Panc1 (cell line): ENCODE results near the gene PLCB1. TPM values are rescaled to one million over a fixed set of nuclear protein-coding genes. Genes with fewer than 3 reads are reported as not detected.

ENCODE experiments used
- ATAC-seq: fragments of 200-7000 bp; cut with Tn5 transposase; 2 replicates; pipeline ENCODE4 v1.9.1; 2020; ENCODE audit warnings: mild to moderate bottlenecking, moderate library complexity
- BruUV-seq: library from RNA; stranded (reverse); fragments of 400-500 nt; replicated peaks from 2 replicates; lab custom pipeline; 2021; lab: Mats Ljungman, UMichigan
- CTCF ChIA-PET: fragments of 300-600 bp; sonication (Branson Sonifier 250); formaldehyde crosslinking; loops from one replicate; lab custom pipeline; 2022; ENCODE audit warnings: antibody characterized with exemption; lab: Charles Lee
- POLR2A ChIA-PET: fragments of 300-600 bp; sonication (Branson Sonifier 250); formaldehyde crosslinking; loops from one replicate; lab custom pipeline; 2022; ENCODE audit warnings: antibody characterized with exemption; lab: Charles Lee
- DNase-seq: peaks from one replicate; pipeline ENCODE4 v3.0.0-alpha.2; 2010; ENCODE audit warnings: low read depth, low spot score
- H3K27ac ChIP-seq: 2 replicates; pipeline ENCODE4 v1.5.1; 2011; ENCODE audit warnings: mild to moderate bottlenecking, low read length, inconsistent platforms
- H3K27me3 ChIP-seq: fragments of 200-500 bp; sonication (Bioruptor generic); 2 replicates; pipeline ENCODE4 v1.6.0; 2014; ENCODE audit warnings: low read length, inconsistent platforms; ENCODE audit not compliant: control insufficient read depth, insufficient read depth
- H3K36me3 ChIP-seq: fragments of 200-500 bp; sonication (Bioruptor generic); 2 replicates; pipeline ENCODE4 v1.5.1; 2014; ENCODE audit warnings: inconsistent platforms, mild to moderate bottlenecking, low read length, moderate library complexity; ENCODE audit not compliant: control insufficient read depth, insufficient read depth
- H3K4me1 ChIP-seq: 2 replicates; pipeline ENCODE4 v1.5.1; 2011; ENCODE audit warnings: inconsistent platforms, mild to moderate bottlenecking, low read length, moderate library complexity; ENCODE audit not compliant: control insufficient read depth, insufficient read depth
- H3K4me3 ChIP-seq, 2 experiments: 2 replicates each; pipeline ENCODE4 v1.5.1; 2011 to 2012; ENCODE audit warnings: low read depth in 2 of 2, low read length in 2 of 2, mild to moderate bottlenecking in 2 of 2, inconsistent platforms in 1 of 2, moderate library complexity in 1 of 2
- H3K9me3 ChIP-seq: fragments of 200-500 bp; sonication (Bioruptor generic); 2 replicates; pipeline ENCODE4 v1.5.1; 2014; ENCODE audit warnings: low read depth, mild to moderate bottlenecking, inconsistent platforms, low read length, moderate library complexity; ENCODE audit not compliant: control insufficient read depth, insufficient read depth
- POLR2AphosphoS5 ChIP-seq: IDR thresholded peaks from 2 replicates; pipeline ENCODE4 v1.6.1; 2012; ENCODE audit warnings: mild to moderate bottlenecking, low read depth, low read length, moderate library complexity
- SIN3A ChIP-seq: IDR thresholded peaks from 2 replicates; pipeline ENCODE4 v1.6.1; 2012; ENCODE audit warnings: low read depth, mild to moderate bottlenecking, low read length, moderate library complexity, borderline replicate concordance; ENCODE audit not compliant: insufficient read depth
- TCF7L2 ChIP-seq: IDR thresholded peaks from 2 replicates; pipeline ENCODE4 v1.6.1; 2011; ENCODE audit warnings: mild to moderate bottlenecking, low read depth, low read length, inconsistent platforms
- in situ Hi-C: cut with HindIII; loops from 2 replicates; pipeline ENCODE4 v1.10.0; 2016; ENCODE audit warnings: low sequenced_read_pairs, low pct_unique_long_range_greater_than_20kb
- intact Hi-C: fragments of 100-400 bp; cut with micrococcal nuclease; formaldehyde crosslinking; loops from one replicate; pipeline ENCODE4 v1.10.0; 2022; ENCODE audit not compliant: unreplicated experiment
- total RNA-seq: library from RNA; stranded (reverse); gene quantifications from one replicate; pipeline ENCODE4 v1.2.1, GENCODE V29; 2021; ENCODE audit not compliant: unreplicated experiment
- TF ChIP-seq, protein P1 (sequence below): fragments of 450-650 bp; IDR thresholded peaks from 2 replicates; pipeline ENCODE4 v1.5.1; 2017; ENCODE audit warnings: mild to moderate bottlenecking
- TF ChIP-seq, protein P2 (sequence below), 2 experiments: IDR thresholded peaks; 2 replicates each; pipeline ENCODE4 v1.6.1; 2011 to 2012; ENCODE audit warnings: low read depth in 2 of 2, control low read depth in 1 of 2, low read length in 1 of 2, mild to moderate bottlenecking in 1 of 2, moderate library complexity in 1 of 2; ENCODE audit not compliant: insufficient read depth in 1 of 2

The PLCB1 gene
- total RNA-seq, 1 experiment from 2014 or later, result 0.59 TPM

DNA sequence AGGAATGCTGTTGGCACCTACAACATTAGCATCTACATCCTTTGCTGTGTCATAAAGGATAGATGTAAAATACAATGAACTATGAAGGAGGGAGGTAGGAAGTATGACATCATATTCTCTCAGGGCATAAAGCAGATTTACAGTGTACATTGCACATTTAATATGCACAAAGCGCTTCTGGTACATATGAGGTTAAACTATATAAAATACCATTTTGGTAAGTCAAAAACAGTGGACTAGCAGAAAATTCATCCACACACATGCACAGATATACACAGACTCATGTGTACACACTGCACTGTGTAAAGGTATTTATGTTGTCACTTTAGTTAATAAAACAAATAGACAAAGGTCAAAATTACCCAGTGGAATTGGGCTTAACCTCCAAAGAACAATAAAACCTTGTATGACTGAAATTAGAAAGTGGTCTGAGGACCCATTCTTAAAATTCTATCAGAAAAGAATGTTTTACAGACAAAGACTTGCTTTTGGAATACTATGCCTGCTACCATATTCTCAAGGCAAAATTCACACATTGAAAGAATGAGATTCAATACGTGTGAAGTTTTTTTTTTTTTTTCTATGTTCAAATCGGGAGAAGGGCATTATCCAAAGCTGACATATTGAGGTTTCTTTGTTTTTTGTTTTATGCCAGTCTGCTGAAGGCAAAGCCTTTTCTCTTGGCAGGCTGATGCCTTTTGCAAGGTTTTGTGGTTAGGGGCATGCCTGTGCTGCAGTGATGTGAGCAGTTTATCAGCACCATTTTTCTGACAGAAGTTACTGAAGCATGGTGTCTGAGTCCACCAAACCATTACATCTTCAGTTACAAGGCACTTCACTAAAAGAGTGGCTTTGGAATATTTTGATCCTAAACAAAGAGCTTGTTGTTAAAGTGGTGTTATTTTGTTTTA lies 199.0 kb downstream of the PLCB1 start:
- Histone ChIP-seq H3K9me3 (no peaks in the 10 kb centered on the region), H3K4me1 (no peaks in the 10 kb centered on the region), H3K36me3 (no peaks in the 10 kb centered on the region), H3K4me3 (no peak overlapping the region), H3K27me3 (no peaks in the 10 kb centered on the region), H3K27ac (no peak overlapping the region)
- TF ChIP-seq, protein P1, sequence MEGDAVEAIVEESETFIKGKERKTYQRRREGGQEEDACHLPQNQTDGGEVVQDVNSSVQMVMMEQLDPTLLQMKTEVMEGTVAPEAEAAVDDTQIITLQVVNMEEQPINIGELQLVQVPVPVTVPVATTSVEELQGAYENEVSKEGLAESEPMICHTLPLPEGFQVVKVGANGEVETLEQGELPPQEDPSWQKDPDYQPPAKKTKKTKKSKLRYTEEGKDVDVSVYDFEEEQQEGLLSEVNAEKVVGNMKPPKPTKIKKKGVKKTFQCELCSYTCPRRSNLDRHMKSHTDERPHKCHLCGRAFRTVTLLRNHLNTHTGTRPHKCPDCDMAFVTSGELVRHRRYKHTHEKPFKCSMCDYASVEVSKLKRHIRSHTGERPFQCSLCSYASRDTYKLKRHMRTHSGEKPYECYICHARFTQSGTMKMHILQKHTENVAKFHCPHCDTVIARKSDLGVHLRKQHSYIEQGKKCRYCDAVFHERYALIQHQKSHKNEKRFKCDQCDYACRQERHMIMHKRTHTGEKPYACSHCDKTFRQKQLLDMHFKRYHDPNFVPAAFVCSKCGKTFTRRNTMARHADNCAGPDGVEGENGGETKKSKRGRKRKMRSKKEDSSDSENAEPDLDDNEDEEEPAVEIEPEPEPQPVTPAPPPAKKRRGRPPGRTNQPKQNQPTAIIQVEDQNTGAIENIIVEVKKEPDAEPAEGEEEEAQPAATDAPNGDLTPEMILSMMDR, result no peak
- TF ChIP-seq, protein P2, sequence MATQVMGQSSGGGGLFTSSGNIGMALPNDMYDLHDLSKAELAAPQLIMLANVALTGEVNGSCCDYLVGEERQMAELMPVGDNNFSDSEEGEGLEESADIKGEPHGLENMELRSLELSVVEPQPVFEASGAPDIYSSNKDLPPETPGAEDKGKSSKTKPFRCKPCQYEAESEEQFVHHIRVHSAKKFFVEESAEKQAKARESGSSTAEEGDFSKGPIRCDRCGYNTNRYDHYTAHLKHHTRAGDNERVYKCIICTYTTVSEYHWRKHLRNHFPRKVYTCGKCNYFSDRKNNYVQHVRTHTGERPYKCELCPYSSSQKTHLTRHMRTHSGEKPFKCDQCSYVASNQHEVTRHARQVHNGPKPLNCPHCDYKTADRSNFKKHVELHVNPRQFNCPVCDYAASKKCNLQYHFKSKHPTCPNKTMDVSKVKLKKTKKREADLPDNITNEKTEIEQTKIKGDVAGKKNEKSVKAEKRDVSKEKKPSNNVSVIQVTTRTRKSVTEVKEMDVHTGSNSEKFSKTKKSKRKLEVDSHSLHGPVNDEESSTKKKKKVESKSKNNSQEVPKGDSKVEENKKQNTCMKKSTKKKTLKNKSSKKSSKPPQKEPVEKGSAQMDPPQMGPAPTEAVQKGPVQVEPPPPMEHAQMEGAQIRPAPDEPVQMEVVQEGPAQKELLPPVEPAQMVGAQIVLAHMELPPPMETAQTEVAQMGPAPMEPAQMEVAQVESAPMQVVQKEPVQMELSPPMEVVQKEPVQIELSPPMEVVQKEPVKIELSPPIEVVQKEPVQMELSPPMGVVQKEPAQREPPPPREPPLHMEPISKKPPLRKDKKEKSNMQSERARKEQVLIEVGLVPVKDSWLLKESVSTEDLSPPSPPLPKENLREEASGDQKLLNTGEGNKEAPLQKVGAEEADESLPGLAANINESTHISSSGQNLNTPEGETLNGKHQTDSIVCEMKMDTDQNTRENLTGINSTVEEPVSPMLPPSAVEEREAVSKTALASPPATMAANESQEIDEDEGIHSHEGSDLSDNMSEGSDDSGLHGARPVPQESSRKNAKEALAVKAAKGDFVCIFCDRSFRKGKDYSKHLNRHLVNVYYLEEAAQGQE (IDR thresholded peaks at IDR 0.05; ENCODE audit: insufficient read depth in 1 of 2, low read depth in 2 of 2, low read length in 1 of 2), result no peak
- TF ChIP-seq POLR2AphosphoS5 (no peak), TCF7L2 (no peak), SIN3A (no peak)
- ATAC-seq (no peak), DNase-seq (no peak)
- intact Hi-C loops, result no loop called here
- ChIA-PET CTCF (no interaction called here), POLR2A (no interaction called here)
- no TSS peak for BruUV-seq
- in situ Hi-C loops, result no loop called here

DNA sequence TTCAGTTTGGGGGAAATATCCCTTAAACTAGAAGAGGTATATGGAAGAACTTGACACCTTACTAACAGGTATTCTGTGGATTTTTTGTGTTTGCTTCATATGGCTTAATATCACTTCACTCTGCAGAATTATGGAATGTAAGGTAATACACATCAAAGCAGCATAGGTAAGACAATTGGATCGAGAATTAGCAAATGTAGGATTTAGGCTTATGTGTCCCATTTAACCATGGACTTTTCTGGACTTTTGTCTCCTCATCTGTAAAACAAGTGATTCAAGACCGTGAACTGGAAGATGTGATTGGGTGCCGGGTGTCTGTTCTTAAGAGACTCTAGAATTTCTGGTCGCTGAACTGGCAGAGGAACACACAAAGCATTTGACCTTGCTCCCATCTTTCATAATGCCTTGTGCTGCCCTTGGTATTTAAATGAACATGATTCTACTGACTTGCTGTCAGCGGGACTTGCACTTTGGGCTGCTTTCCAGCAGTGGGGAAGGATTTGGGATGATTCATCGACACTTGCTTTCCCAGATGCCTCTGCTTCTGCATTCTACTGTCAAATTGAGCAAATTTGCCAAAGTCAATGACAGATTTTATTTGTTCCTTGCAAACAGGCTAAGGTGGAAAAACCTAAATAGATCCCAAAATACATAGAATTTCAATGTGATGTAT lies 199.8 kb downstream of the PLCB1 start:
- Histone ChIP-seq H3K36me3 (no peaks in the 10 kb centered on the region), H3K9me3 (no peaks in the 10 kb centered on the region), H3K4me3 (no peak overlapping the region), H3K27ac (no peak overlapping the region), H3K27me3 (no peaks in the 10 kb centered on the region), H3K4me1 (no peaks in the 10 kb centered on the region)
- in situ Hi-C loops, result no loop called here
- intact Hi-C loops, result no loop called here
- ATAC-seq (no peak), DNase-seq (no peak)
- ChIA-PET CTCF (no interaction called here), POLR2A (no interaction called here)
- TF ChIP-seq, protein P1, result no peak
- TF ChIP-seq POLR2AphosphoS5 (no peak), SIN3A (no peak), TCF7L2 (no peak)
- TF ChIP-seq, protein P2 (IDR thresholded peaks at IDR 0.05; ENCODE audit: insufficient read depth in 1 of 2, low read depth in 2 of 2, low read length in 1 of 2), result no peak
- BruUV-seq, result no TSS peak
